Astrocyte of the cerebellum (primary cell): ENCODE data around the gene MYO3B.

ENCODE experiments used
- DNase-seq: peaks from one replicate; pipeline ENCODE4 v3.0.0-alpha.2; 2011; ENCODE audit warnings: low read depth
- H3K4me3 ChIP-seq: 2 replicates; pipeline ENCODE4 v1.5.1; 2011; ENCODE audit warnings: mild to moderate bottlenecking, low read depth, low read length, moderate library complexity
- in situ Hi-C: cut with HindIII; loops from 2 replicates; pipeline ENCODE4 v1.10.0; 2017; ENCODE audit warnings: low sequenced_read_pairs
- TF ChIP-seq, protein P1 (sequence below): IDR thresholded peaks from 2 replicates; pipeline ENCODE4 v1.5.1; 2012; ENCODE audit warnings: low read length, low read depth, moderate library complexity, mild to moderate bottlenecking; ENCODE audit errors: missing control alignments

Gene MYO3B

GRCh38 chr2:170350929-170351826 is 173.2 kb downstream of the MYO3B start:
- TF ChIP-seq, protein P1, sequence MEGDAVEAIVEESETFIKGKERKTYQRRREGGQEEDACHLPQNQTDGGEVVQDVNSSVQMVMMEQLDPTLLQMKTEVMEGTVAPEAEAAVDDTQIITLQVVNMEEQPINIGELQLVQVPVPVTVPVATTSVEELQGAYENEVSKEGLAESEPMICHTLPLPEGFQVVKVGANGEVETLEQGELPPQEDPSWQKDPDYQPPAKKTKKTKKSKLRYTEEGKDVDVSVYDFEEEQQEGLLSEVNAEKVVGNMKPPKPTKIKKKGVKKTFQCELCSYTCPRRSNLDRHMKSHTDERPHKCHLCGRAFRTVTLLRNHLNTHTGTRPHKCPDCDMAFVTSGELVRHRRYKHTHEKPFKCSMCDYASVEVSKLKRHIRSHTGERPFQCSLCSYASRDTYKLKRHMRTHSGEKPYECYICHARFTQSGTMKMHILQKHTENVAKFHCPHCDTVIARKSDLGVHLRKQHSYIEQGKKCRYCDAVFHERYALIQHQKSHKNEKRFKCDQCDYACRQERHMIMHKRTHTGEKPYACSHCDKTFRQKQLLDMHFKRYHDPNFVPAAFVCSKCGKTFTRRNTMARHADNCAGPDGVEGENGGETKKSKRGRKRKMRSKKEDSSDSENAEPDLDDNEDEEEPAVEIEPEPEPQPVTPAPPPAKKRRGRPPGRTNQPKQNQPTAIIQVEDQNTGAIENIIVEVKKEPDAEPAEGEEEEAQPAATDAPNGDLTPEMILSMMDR = no peak
- no peak for DNase-seq
- H3K4me3 ChIP-seq = no peak overlapping the region
- in situ Hi-C loops = no loop called here

DNA sequence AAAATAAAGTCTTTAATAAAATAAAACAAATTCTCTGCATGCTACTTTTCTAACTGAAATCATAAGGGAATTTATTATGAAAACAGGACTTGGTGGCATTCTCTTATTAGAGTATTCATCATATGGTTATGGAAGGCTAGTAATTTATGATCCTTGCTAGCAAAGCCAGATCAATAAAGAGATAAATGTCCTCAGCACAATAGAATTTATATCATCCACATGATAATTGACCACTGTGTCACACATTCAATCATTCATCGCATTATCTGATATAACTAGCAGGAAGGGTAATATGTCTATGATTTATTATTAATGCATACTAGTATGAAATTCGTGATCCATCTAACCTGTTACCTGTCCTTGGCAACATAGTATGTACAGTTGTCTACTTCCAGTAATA is 175.8 kb downstream of the MYO3B start:
- in situ Hi-C loops = no loop called here
- TF ChIP-seq, protein P1 = no peak
- no peak for DNase-seq
- no peak overlapping the region for H3K4me3 ChIP-seq

GRCh38 chr2:170354388-170354787 is 176.4 kb downstream of the MYO3B start:
- TF ChIP-seq, protein P1 = no peak
- no peak for DNase-seq
- in situ Hi-C loops = no loop called here
- H3K4me3 ChIP-seq = no peak overlapping the region

DNA sequence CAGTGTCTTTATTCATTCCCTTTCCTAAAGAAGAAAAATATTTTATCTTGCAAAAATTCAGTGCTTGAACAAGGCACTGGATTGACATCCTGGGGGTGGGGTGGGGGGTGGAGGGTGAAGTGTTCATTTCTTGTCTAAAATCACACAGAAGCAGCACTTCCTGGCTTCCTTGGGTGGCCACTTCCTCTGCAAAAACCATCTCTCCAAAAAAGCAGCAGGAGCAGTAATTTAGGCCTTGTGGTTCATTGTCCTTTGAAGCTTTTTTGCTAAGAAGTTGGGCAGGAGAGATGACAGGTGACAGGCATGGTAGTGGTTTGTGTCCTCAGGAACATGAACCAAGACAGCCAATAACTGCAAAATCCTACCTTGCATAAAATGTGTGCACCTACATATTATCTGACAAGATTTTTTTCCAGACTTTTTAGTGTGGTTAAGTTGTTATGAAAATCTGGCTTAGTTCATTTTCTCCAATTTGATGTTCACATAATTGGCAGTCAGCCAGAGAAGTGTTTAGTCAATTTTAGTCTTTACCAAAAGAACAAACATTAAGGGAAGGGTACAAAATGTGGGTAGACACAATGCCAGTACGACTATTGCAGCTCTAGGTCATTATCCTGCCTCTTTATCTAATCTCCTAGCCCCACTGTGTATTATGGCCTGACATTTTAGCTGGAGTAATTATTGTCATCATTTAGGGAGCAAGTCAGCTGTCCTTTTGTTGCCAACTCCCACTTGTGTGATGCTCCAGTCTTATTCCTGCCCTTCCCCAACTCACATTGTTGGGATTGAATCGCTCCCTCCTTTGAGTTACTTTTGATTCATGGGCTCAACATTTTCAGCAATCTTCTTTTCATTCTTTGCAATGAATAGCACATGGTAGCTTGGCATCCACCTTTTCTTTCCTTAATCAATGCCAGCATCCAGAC is 177.2 kb downstream of the MYO3B start:
- no peak overlapping the region for H3K4me3 ChIP-seq
- no peak for DNase-seq
- in situ Hi-C loops = no loop called here
- TF ChIP-seq, protein P1 = no peak

GRCh38 chr2:170359466-170359865 is 181.5 kb downstream of the MYO3B start:
- in situ Hi-C loops = no loop called here

GRCh38 chr2:170360546-170361089 is 182.7 kb downstream of the MYO3B start:
- in situ Hi-C loops = no loop called here
- TF ChIP-seq, protein P1 = no peak
- no peak for DNase-seq
- no peak overlapping the region for H3K4me3 ChIP-seq

More at GRCh38 chr2:170359466-170359865, 181.5 kb downstream of the MYO3B start:
- TF ChIP-seq, protein P1 = no peak
- H3K4me3 ChIP-seq = no peak overlapping the region
- DNase-seq = no peak
